OCI-LY3 (cell line): ENCODE results near the gene GTF3A.

Experiments used
- H2AFZ ChIP-seq: fragments of 200-600, 300-600 bp; shearing (Covaris generic); 2 replicates; pipeline ENCODE4 v1.6.0; 2014; ENCODE audit warnings: antibody characterized with exemption, low read depth, low read length
- H3K27ac ChIP-seq: fragments of 200-600, 300-600 bp; sonication (generic); 2 replicates; pipeline ENCODE4 v1.5.1; 2014; ENCODE audit warnings: mild to moderate bottlenecking, low read length, moderate library complexity, mixed read lengths
- H3K27me3 ChIP-seq: fragments of 200-600, 300-600 bp; sonication (generic); 2 replicates; pipeline ENCODE4 v1.6.1; 2014; ENCODE audit warnings: low read depth, low read length, mixed read lengths
- H3K36me3 ChIP-seq: fragments of 200-600, 300-600 bp; sonication (generic); replicated peaks from 2 replicates; pipeline ENCODE3; 2014; ENCODE audit warnings: low read depth, low read length, mixed read lengths
- H3K4me1 ChIP-seq: fragments of 300-600, 200-600 bp; sonication (generic); 2 replicates; pipeline ENCODE4 v1.6.1; 2014; ENCODE audit warnings: low read length, mixed read lengths
- H3K4me2 ChIP-seq: fragments of 200-600, 300-600 bp; sonication (generic); 2 replicates; pipeline ENCODE4 v1.6.1; 2014; ENCODE audit warnings: low read length, mixed read lengths
- H3K4me3 ChIP-seq: fragments of 300-600, 200-600 bp; sonication (generic); 2 replicates; pipeline ENCODE4 v1.5.1; 2014; ENCODE audit warnings: antibody characterized with exemption, mild to moderate bottlenecking, low read length, moderate library complexity
- H3K79me2 ChIP-seq: fragments of 300-600, 200-600 bp; shearing (Covaris generic); 2 replicates; pipeline ENCODE4 v1.6.1; 2014; ENCODE audit warnings: mild to moderate bottlenecking, low read length, mixed read lengths
- H3K9ac ChIP-seq: fragments of 300-600, 200-600 bp; shearing (Covaris generic); 2 replicates; pipeline ENCODE4 v1.6.0; 2014; ENCODE audit warnings: mild to moderate bottlenecking, low read length, moderate library complexity
- H3K9me3 ChIP-seq: fragments of 200-600, 300-600 bp; shearing (Covaris generic); 2 replicates; pipeline ENCODE4 v1.6.1; 2014; ENCODE audit warnings: low read length, mixed read lengths; ENCODE audit not compliant: insufficient read depth
- H4K20me1 ChIP-seq: fragments of 200-600, 300-600 bp; sonication (generic); 2 replicates; pipeline ENCODE4 v1.6.1; 2016; ENCODE audit warnings: low read length, mixed read lengths; ENCODE audit not compliant: insufficient read depth
- EZH2phosphoT487 ChIP-seq: fragments of 200-600 bp; shearing (Covaris generic); IDR thresholded peaks from 2 replicates; pipeline ENCODE4 v1.6.1; 2018; ENCODE audit warnings: antibody characterized with exemption, mixed run types, low read depth
- TF ChIP-seq, protein P1 (sequence below): fragments of 200-600, 300-600 bp; sonication (generic); IDR thresholded peaks from 2 replicates; pipeline ENCODE4 v1.5.1; 2014; ENCODE audit warnings: antibody characterized with exemption, low read length, low read depth

Gene GTF3A

GRCh38 chr13:27379694-27380641 lies 44.5 kb upstream of the GTF3A start:
- Histone ChIP-seq H3K4me1 (peaks cover 20% of the 10 kb centered on the region), H3K79me2 (no peaks in the 10 kb centered on the region), H3K27me3 (no peaks in the 10 kb centered on the region), H2AFZ (peak overlapping the region; percentile 87), H3K9ac (peak overlapping the region; percentile 50), H3K4me2 (peak overlapping the region; percentile 67), H3K4me3 (peak overlapping the region; percentile 57), H3K27ac (no peak overlapping the region), H4K20me1 (no peaks in the 10 kb centered on the region), H3K9me3 (no peaks in the 10 kb centered on the region), H3K36me3 (no peaks in the 10 kb centered on the region)
- TF ChIP-seq, protein P1, sequence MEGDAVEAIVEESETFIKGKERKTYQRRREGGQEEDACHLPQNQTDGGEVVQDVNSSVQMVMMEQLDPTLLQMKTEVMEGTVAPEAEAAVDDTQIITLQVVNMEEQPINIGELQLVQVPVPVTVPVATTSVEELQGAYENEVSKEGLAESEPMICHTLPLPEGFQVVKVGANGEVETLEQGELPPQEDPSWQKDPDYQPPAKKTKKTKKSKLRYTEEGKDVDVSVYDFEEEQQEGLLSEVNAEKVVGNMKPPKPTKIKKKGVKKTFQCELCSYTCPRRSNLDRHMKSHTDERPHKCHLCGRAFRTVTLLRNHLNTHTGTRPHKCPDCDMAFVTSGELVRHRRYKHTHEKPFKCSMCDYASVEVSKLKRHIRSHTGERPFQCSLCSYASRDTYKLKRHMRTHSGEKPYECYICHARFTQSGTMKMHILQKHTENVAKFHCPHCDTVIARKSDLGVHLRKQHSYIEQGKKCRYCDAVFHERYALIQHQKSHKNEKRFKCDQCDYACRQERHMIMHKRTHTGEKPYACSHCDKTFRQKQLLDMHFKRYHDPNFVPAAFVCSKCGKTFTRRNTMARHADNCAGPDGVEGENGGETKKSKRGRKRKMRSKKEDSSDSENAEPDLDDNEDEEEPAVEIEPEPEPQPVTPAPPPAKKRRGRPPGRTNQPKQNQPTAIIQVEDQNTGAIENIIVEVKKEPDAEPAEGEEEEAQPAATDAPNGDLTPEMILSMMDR = peak; percentile 93
- no peak for TF ChIP-seq EZH2phosphoT487

DNA sequence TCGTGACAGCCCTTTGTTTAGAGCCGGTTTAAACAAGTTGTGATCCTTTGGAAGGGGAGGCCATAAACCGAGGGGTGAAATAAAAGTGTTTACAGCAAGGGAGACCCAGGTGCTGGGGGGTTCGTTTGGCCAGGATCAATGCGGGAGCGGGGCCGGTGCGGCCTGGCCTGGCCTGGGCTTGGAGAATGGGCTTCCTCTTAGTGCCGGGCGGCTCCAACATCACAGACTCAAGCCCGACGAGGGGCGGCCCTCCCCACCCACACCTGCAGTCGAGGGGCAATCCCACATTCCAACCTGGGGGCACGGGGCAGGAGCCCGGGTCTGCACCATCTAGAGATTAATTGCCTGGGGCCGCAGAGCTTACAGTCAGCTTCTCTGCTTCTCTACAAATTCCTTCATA lies 42.8 kb upstream of the GTF3A start:
- TF ChIP-seq EZH2phosphoT487 = no peak
- TF ChIP-seq, protein P1 = no peak
- H2AFZ ChIP-seq = no peak overlapping the region
- H3K9me3 ChIP-seq = no peaks in the 10 kb centered on the region
- no peak overlapping the region for H3K9ac ChIP-seq
- no peak overlapping the region for H3K4me2 ChIP-seq
- H3K27me3 ChIP-seq = no peaks in the 10 kb centered on the region
- H3K27ac ChIP-seq = no peak overlapping the region
- no peak overlapping the region for H3K4me3 ChIP-seq
- no peaks in the 10 kb centered on the region for H4K20me1 ChIP-seq
- peaks cover 12% of the 10 kb centered on the region for H3K4me1 ChIP-seq
- H3K36me3 ChIP-seq = no peaks in the 10 kb centered on the region
- H3K79me2 ChIP-seq = no peaks in the 10 kb centered on the region

DNA sequence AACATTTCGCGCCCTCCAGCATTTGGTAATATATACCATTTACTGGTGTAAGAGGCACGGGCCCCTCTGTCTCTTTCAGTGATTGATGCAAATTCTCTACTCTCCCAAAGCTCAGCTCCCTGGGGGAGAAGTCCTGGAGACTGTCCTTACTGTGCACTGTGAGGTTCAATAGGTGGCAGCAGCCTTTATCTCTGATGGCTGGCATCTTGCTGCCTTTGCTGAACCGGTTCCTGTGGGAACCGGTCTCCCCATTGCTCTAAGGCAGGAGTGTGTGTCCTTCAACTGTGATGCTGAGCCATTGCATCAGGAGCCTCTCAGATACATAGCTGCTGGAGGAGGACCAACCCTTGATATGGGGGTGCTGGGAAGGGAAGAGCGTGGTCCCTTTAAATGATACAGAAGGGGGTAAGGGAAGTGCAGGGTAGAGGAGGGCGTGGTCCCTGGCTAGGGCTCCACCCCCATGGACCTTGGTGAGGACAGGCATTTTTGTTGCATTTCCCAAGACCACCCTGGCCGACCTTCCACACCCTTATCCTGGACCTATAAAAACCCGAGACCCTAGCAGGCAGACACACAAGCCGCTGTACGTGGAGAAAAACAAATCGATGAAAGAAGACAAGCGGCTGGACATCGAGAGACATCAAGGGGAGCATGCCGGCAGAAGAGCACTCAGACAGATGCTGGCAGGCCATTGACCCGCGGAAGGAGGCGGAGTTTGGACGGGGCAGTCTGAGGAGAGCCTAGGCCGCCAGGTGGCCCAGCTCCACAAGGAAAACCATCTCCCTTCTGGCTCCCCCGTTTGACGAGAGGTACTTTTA lies 41.1 kb upstream of the GTF3A start:
- no peaks in the 10 kb centered on the region for H3K36me3 ChIP-seq
- no peak overlapping the region for H3K4me3 ChIP-seq
- H3K4me1 ChIP-seq = peaks cover 12% of the 10 kb centered on the region
- no peak overlapping the region for H3K4me2 ChIP-seq
- H3K27ac ChIP-seq = no peak overlapping the region
- H2AFZ ChIP-seq = no peak overlapping the region
- no peak overlapping the region for H3K9ac ChIP-seq
- H3K9me3 ChIP-seq = no peaks in the 10 kb centered on the region
- no peaks in the 10 kb centered on the region for H3K79me2 ChIP-seq
- H4K20me1 ChIP-seq = no peaks in the 10 kb centered on the region
- no peak for TF ChIP-seq EZH2phosphoT487
- TF ChIP-seq, protein P1 = no peak
- no peaks in the 10 kb centered on the region for H3K27me3 ChIP-seq

GRCh38 chr13:27384285-27384684 lies 40.1 kb upstream of the GTF3A start:
- H3K4me1 ChIP-seq = peaks cover 12% of the 10 kb centered on the region
- H3K27me3 ChIP-seq = no peaks in the 10 kb centered on the region
- TF ChIP-seq, protein P1 = no peak
- no peak for TF ChIP-seq EZH2phosphoT487

More at GRCh38 chr13:27384285-27384684, 40.1 kb upstream of the GTF3A start:
- no peak overlapping the region for H3K4me2 ChIP-seq
- no peaks in the 10 kb centered on the region for H3K9me3 ChIP-seq
- H3K27ac ChIP-seq = no peak overlapping the region
- no peak overlapping the region for H2AFZ ChIP-seq
- H3K36me3 ChIP-seq = no peaks in the 10 kb centered on the region
- no peak overlapping the region for H3K9ac ChIP-seq
- no peaks in the 10 kb centered on the region for H4K20me1 ChIP-seq
- no peak overlapping the region for H3K4me3 ChIP-seq
- H3K79me2 ChIP-seq = no peaks in the 10 kb centered on the region
